Left kidney (tissue), 8 donors: ENCODE data around the gene LSS. TPM values are rescaled to one million over a fixed set of nuclear protein-coding genes. Genes with fewer than 3 reads are reported as not detected.

Experiments
- DNase-seq: peaks from one replicate; pipeline ENCODE4 v3.0.0-alpha.2; 2013
- long read RNA-seq, 8 donors: transcript quantifications; one replicate each; lab custom pipeline, GENCODE V29; 2026
- polyA plus RNA-seq: library from polyadenylated mRNA; unstranded; fragments of 120-200 nt; gene quantifications from one replicate; pipeline ENCODE4 v1.2.1, GENCODE V29; 2013; ENCODE audit not compliant: insufficient read length

The LSS gene
- polyA plus RNA-seq = 38.8 TPM
- long read RNA-seq, donor 1, full-length matches to known transcripts = 3 of 3 reads
- long read RNA-seq, donor 1, partial matches to known transcripts = 0 of 3 reads
- long read RNA-seq, donor 1, other reads (novel, unspliced or antisense) = 0 of 3 reads
- long read RNA-seq, donor 2, full-length matches to known transcripts = 4 of 4 reads
- long read RNA-seq, donor 2, partial matches to known transcripts = 0 of 4 reads
- long read RNA-seq, donor 2, other reads (novel, unspliced or antisense) = 0 of 4 reads
- long read RNA-seq, donor 3, full-length matches to known transcripts = 7 of 7 reads
- long read RNA-seq, donor 3, partial matches to known transcripts = 0 of 7 reads
- long read RNA-seq, donor 3, other reads (novel, unspliced or antisense) = 0 of 7 reads
- long read RNA-seq, donor 4 = 0 reads
- long read RNA-seq, donor 5, full-length matches to known transcripts = 5 of 5 reads
- long read RNA-seq, donor 5, partial matches to known transcripts = 0 of 5 reads
- long read RNA-seq, donor 5, other reads (novel, unspliced or antisense) = 0 of 5 reads
- long read RNA-seq, donor 6, full-length matches to known transcripts = 5 of 10 reads
- long read RNA-seq, donor 6, partial matches to known transcripts = 5 of 10 reads
- long read RNA-seq, donor 6, other reads (novel, unspliced or antisense) = 0 of 10 reads
- long read RNA-seq, donor 7, full-length matches to known transcripts = 8 of 8 reads
- long read RNA-seq, donor 7, partial matches to known transcripts = 0 of 8 reads
- long read RNA-seq, donor 7, other reads (novel, unspliced or antisense) = 0 of 8 reads
- long read RNA-seq, donor 8, partial matches to known transcripts = 0 of 1 reads
- long read RNA-seq, donor 8, other reads (novel, unspliced or antisense) = 0 of 1 reads

GRCh38 chr21:46228345-46229051 is at the start of gene LSS:
LSS (minus strand) TSS chr21:46228774; CDS start chr21:46228745, 29 bp downstream.
- DNase-seq = peak; percentile 96

GRCh38 chr21:46274797-46275390 is 46.3 kb upstream of the LSS start:
- no peak for DNase-seq

GRCh38 chr21:46273341-46273740 is 44.8 kb upstream of the LSS start:
- DNase-seq = no peak

- no peak for DNase-seq
These were observed 40.9 kb upstream of the LSS start for GRCh38 chr21:46269466-46269865.

GRCh38 chr21:46268371-46268770 is 39.8 kb upstream of the LSS start:
- no peak for DNase-seq

GRCh38 chr21:46266946-46267345 is 38.4 kb upstream of the LSS start:
- DNase-seq = no peak

GRCh38 chr21:46265736-46266525 is 37.4 kb upstream of the LSS start:
- no peak for DNase-seq

- DNase-seq = no peak
These were observed 36.1 kb upstream of the LSS start for GRCh38 chr21:46264690-46265144.

- no peak for DNase-seq
These were observed 35.6 kb upstream of the LSS start for GRCh38 chr21:46264046-46264689.

- DNase-seq = no peak
These were observed 28.0 kb upstream of the LSS start for GRCh38 chr21:46256501-46256994.

GRCh38 chr21:46255758-46256337 is 27.3 kb upstream of the LSS start:
- no peak for DNase-seq

- DNase-seq = no peak
These were observed 26.6 kb upstream of the LSS start for GRCh38 chr21:46255166-46255565.

- DNase-seq = no peak
These were observed 25.8 kb upstream of the LSS start for GRCh38 chr21:46254208-46254975.

- no peak for DNase-seq
These were observed 25.1 kb upstream of the LSS start for GRCh38 chr21:46253610-46254124.

GRCh38 chr21:46252840-46253239 is 24.3 kb upstream of the LSS start:
- DNase-seq = no peak

- DNase-seq = no peak
These were observed 21.7 kb upstream of the LSS start for GRCh38 chr21:46250146-46250725.

- no peak for DNase-seq
These were observed 20.3 kb upstream of the LSS start for GRCh38 chr21:46248827-46249226.

GRCh38 chr21:46248422-46248782 is 19.8 kb upstream of the LSS start:
- DNase-seq = no peak
